H54 (cell line): ENCODE results near the gene EFS.
"Not testable (repeated sequence)": the region's sequence is repeated elsewhere in the genome, so short reads cannot be mapped to it uniquely, and the experiment has no call there.

Experiments
- DNase-seq: peaks from one replicate; pipeline ENCODE4 v3.0.0; 2011; ENCODE audit warnings: low spot score, mixed read lengths; ENCODE audit not compliant: insufficient read length
- FAIRE-seq: peaks from 3 replicates; lab custom pipeline; 2011; peaks lifted over from hg19 to GRCh38; lab: Jason Lieb, UNC
- POLR2A ChIP-seq: IDR thresholded peaks from 2 replicates; pipeline ENCODE4 v1.6.1; 2011; ENCODE audit warnings: low read depth, mild to moderate bottlenecking, low read length

EFS gene

DNA sequence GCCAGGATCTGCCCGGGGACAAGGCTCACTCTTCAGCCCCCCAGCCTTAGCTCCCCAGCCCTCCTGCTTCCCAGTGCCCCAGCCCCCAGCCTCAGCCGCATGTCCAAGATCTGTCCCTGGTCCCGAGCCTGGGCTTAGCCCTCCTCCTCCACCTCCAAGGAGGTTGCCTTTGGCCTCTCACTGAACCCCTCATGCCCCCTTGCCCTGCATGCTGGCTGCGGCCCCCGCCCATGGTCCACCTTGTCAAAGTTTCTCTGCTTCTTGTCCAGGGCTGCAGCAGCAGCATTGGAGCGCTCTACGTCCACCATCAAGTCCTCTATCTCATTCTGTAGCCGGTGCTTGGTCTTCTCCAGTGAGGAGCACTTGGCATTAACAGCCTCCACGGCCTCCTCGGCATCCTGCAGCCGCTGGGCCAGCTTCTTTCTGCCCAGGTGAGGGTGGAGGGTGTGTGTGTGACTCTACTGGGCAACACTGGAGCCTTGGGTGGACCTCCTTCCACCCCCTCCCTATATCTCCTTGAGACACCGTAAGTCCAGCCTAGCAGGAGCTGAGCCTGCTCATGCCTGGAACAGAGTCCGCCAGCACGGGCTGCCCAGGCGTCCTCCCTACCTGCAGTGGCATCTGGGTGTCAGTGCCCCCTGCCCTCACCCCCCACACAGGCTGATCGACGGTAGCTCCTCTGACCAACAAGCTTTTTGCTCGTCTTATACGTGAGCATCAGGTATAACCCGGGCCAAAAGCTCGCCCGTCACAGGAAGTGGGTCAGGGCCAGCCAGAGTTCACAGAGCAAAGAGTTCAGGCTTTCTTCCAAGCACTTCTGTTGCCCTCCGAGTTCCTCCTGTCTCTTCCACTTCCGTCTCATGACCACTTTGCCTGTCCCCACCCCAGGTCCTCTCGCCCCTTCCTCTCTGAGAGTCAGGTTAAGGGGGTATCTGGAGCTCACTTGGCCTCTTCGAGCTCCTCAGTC lies 23.2 kb upstream of the EFS start:
- no peak for DNase-seq
- no peak for TF ChIP-seq POLR2A
- no peak for FAIRE-seq

DNA sequence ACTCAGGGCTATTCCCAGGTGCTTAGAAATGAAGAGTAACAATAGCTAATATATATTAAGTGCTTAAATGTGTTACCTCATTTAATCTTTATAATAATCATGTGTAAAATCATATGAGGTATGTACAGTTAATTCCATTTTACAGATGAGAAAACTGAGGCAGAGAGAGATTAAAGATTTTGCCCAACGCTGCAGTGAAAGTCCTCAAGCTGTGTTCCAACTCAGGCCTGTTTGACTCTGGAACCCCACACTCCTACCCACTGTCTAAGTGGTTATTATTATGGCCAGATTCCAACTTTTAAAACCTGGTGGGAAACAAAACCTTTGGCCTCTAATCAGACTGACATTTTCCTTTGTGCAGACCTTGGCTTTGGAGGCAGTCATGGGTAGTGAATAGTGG lies 22.0 kb upstream of the EFS start:
- DNase-seq (no peak), FAIRE-seq (no peak)
- no peak for TF ChIP-seq POLR2A

DNA sequence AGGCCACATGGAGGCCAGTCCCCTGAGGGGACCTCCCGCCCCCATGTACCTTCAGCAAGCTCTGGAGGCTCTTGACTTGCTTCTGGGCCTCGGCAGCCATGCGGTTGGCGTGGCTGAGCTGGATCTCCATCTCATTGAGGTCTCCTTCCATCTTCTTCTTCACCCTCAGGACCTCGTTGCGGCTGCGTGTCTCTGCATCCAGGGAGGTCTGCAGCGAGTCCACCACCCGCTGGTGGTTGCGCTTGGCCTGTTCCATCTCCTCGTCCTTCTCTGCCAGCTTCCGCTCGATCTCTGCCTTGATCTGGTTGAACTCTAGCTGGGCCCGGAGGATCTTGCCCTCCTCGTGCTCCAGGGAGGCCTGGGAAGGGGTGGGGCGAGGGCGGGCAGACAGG lies 21.3 kb upstream of the EFS start:
- not testable (repeated sequence) for DNase-seq, FAIRE-seq

DNA sequence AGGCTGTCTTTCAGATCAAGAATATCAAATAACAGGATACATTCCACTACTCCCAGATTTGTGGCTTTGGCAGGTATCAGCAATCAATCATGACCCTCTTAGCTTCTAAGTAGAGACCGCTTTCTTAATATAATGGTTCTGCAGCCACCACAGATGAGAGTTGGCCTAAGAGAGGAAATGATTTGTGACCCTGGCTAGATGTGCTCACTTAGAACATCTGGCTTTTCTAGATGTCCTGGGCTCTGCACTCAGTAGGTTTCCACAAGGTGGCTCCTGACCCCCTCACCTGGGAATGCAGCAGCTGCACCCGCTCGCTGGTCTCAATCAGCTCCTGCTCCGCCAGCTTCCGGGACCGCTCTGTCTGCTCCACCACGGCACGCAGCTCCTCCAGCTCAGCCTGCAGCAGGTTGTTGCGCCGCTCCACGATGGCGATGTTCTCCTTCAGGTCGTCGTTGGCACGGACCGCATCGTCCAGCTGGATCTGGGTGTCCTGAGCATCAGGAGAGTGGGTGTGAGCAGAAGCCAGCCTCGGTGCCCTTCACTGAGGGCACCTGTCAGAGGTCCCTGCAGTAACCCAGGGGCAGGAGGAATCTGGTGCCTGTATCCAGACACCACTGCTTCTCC lies 20.8 kb upstream of the EFS start:
- no peak for TF ChIP-seq POLR2A
- no peak for FAIRE-seq
- DNase-seq: no peak

DNA sequence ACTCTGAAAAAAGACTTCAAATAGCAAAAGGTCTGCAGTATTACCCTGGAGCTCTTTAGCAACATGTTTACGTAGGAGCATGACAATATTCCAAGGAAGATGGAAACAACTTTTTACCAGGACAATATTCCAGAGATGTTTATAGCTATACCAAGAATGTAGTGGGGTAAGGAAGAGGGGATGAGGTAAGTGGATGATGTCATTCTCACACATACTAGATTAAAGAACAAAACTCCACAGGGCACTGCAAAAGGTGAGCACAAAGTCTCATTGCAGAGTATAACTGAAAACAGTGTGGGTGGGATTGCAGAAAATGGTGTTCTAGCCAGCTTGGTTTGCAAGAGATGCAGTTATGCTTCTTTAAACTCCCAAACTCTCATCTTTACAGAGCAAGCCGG lies 20.3 kb upstream of the EFS start:
- no peak for FAIRE-seq
- no peak for TF ChIP-seq POLR2A
- DNase-seq: no peak

DNA sequence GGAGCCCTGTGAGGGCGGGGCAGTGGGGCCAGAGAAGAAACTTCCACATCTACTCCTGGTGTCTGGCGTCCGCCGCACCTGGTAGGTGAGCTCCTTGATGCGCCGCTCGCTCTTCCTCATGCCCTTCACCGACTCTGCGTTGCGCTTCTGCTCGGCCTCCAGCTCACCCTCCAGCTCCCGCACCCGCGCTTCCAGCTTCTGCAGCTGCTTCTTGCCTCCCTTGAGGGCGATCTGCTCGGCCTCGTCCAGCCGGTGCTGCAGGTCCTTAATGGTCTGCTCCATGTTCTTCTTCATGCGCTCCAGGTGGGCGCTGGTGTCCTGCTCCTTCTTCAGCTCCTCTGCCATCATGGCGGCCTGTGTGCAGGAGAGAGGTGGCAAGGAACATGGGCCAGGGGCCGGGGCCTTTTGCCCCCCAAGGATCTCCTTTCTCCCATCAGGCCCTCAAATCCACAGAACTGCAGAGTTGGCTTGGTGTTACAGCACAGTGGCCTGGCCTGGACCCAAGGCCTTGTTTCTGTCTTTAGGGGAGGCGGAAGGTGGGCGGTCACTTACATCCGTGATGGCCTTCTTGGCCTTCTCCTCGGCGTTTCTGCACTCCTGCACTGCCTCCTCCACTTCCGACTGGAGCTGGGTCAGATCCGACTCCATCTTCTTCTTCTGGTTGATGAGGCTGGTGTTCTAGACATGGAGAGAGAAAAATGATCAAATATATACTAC lies 19.6 kb upstream of the EFS start:
- TF ChIP-seq POLR2A: no peak
- DNase-seq (no peak), FAIRE-seq (no peak)

DNA sequence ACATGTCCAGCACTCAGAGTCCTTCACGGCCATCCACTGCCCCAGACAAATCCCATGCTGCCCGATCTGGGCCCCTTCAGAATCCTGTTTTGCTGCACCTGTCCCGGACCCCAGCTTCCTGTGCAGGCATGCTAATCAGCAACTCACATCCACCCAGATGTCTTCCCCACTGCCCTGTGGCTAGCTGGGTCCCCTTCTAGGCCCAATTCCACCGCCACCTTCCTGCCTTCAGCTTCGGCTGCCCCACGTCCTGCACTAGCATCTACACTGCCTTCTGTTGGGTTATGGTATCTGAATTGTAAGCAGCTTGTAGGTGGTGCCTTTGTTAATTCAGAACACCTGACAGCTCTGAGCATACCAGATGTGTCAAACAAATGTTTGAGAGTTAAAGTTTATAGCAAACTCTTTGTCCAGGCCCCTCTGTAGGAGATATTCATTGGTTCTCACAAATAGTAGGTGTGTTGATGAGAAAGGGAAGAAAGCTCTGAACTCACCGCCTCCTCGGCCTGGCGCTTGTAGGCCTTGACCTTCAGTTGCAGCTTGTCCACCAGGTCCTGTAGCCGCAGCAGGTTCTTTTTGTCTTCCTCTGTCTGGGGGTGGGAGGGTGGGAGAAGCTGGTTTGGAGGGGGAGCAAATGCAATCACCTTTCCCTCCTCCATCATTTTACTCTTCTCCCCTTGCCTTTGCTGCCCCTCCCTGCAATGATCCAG lies 17.9 kb upstream of the EFS start:
- no peak for FAIRE-seq
- DNase-seq: no peak
- TF ChIP-seq POLR2A: no peak

DNA sequence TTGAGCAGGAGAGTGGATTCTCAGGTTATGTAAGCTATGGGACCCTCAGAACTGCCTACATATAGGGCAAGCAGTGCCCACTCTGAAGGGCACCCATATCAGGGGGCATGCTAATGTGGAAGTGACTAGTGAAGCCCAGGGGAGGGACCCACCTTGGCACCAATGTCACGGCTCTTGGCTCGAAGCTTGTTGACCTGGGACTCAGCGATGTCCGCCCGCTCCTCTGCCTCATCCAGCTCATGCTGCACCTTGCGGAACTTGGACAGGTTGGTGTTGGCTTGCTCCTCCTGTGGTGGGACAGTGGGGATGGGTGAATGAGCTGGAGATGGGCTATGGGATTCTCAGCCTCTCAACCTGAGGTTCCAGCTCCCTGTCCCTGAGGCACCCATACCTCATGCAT lies 17.3 kb upstream of the EFS start:
- TF ChIP-seq POLR2A: no peak
- FAIRE-seq: no peak
- DNase-seq: no peak

DNA sequence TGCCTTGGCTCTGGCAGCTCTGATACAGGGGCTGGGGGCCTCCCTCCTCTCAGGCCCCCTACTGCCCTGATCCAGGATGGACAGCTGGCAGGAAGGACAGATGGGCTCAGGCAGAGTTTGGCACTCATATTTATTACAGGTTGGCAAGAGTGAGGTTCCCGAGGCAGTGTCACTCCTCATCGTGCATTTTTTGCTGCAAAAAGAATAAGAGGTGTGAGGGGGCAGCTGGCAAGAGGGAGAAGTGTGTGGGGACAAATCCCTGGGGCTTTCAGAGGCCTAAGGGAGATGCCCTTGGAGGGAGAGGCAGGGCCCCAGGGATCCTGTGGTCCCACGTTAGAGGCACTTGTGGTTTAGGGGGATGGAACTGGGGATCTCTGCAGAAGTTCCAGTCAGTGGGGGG lies 16.9 kb upstream of the EFS start:
- no peak for TF ChIP-seq POLR2A
- FAIRE-seq: no peak
- no peak for DNase-seq

DNA sequence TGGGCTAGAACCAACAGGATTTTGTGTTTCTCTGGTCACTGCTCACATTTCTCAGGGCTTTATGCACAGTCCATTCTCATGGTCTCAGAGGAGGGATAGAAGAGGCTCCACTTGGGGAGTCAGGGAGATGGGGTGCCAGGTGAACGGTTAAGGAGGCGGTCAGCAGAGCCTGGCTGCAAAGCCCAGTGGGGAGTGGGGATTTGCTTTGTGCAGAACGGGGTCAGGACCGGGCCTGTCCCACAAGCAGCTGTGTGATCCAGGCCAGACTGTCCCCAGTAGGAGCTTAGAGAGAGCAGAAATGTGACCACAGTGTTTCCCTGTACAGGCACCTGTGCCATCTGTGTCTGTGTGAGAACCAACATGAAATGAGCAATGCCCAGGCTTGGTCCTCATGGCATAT lies 16.0 kb upstream of the EFS start:
- FAIRE-seq: no peak
- TF ChIP-seq POLR2A: no peak
- no peak for DNase-seq

DNA sequence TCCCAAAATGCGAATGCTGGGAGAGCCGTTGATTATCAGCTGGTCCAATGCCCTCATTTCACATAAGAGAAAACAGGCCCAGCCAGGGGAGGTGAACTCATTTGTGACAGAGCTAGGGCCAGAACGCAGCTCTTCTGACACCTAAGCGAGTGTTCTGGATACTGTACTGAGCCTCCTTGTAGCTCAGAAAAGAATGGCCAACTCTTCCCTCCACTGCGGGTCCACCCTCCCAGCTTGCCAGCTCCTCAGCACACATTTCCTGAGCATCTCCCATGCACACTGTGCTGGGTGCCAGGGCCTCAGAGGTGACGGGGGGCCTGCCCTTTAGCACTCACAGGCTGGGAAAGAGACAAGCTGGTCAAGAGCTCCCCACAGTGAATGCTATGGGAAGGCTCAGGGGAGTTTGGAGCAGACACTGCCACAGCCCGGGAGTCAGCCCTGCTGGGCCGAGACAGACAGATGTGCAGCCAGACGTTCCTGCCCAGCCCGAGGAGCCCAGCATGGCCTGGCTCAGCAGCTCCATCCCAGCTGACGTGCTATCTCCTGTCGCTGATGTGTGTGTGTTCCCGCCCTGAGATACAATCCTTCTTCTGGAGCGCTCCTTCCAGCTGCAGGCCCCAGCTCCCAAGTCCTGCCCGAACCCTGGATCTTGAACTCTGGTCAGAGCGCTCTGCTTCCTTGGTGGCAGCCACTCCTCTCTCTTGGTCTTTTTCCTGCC lies 15.4 kb upstream of the EFS start:
- DNase-seq: no peak
- no peak for FAIRE-seq
- TF ChIP-seq POLR2A: no peak

DNA sequence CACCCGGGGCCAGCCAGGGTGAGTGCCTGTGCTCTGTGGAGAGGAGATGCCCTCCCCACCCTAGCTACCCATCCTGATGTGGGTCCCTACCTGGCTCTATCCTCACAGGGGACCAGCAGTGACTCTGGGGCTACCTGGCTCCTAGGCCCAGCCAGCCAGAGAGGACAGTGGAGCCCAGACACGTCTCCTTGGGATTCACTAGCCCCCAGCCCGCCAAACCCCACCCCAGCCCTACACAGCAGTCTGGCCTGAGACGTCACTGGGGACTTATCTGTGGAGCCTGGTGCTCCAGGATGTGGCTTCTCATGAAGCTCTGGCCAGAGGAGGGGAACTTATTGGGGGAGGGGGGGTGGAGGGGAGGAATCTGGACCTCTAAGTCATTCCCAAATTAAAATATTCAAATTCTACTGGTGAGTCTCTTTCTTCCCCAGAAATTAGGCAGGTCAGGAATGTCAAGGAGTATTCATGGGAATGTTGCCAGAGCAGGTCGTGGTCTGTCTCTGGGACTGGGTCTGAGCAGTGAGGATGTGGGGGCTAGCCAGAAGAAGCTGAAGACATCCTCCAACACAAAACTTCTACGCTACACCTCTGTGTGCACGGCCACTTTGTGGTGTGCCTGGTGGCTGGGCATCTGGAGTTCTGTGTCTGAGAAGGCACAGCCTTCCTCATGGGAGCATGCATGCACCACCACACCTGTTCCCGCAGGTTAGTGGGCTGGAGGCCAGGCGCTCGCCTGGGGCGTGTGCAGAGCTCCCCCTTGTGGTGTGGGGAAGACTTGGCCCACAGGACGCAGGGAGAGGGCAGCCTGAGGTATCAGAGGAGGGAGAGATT lies 14.6 kb upstream of the EFS start:
- FAIRE-seq (no peak), DNase-seq (peak; percentile 60)

More for the DNA sequence above, 14.6 kb upstream of the EFS start:
- TF ChIP-seq POLR2A: no peak
